ENCODE data around the gene NAPB. TPM values are rescaled to one million over a fixed set of nuclear protein-coding genes. Genes with fewer than 3 reads are reported as not detected.

NAPB gene
- total and polyA plus RNA-seq, 10 of the 15 experiments (the other 5 are each of a cell fraction or from before 2014, with no cell fraction given) = 2.1 to 15.9 (median 7.2) TPM

DNA sequence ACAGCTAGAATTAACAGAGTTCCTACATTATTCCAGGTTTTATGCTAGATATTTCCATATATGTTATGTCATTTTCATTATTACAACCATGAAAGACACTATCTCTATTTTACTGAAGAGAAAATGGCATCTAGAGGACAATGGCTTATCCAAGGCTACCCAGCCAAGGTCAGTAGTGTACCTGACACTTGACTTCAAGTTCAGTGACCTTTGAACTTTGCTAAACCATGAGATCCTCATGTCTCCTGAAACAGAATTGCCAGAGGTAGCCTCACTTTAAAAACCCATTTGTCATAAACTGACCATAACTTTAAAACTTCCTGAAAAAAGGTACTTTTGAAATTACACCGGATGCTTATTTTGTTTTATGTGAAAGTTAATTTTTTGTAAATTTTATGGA lies 14.4 kb downstream of the NAPB start:
- ATAC-seq = no peak
- H3K4me1 ChIP-seq (ENCODE audit: control insufficient read depth, insufficient read depth, low read length) = peaks cover 19% of the 10 kb centered on the region
- ChIA-PET SMC1A (ENCODE audit: uncharacterized antibody, unreplicated experiment) (interaction anchor here (1.0 to 2.1 kb wide), 6 partner anchors 9 to 32 kb away, joined by 3 to 7 read pairs (median 4); partner anchors contain the start of gene NAPB), CTCF (interaction anchor here (1.1 to 1.9 kb wide), 6 partner anchors 11 to 200 kb away, joined by 3 to 6 read pairs (median 3); no protein-coding TSS in a partner anchor), POLR2A (interaction anchor here (1.1 to 1.7 kb wide), 2 partner anchors 13 to 15 kb away, joined by 3 to 5 read pairs; partner anchors contain the start of gene NAPB), RAD21 (ENCODE audit: unreplicated experiment) (interaction anchor here (1.6 to 2.2 kb wide), 2 partner anchors 11 to 15 kb away, joined by 4 to 14 read pairs; partner anchors contain the start of gene NAPB)
- no peaks in the 10 kb centered on the region for H3K9me3 ChIP-seq (replicated peaks; ENCODE audit: control insufficient read depth, insufficient read depth, low read length)
- DNase-seq (ENCODE audit: low read depth, low spot score) = no peak
- no peak overlapping the region for H2AFZ ChIP-seq (ENCODE audit: control insufficient read depth, low read depth, low read length)
- no peak overlapping the region for H3K9ac ChIP-seq (ENCODE audit: control insufficient read depth, insufficient read depth, low read length)
- no peak overlapping the region for H3K4me3 ChIP-seq
- no TSS peak for BruUV-seq (replicated peaks)
- H3K27ac ChIP-seq (ENCODE audit: control insufficient read depth, insufficient read depth) = no peak overlapping the region
- H3K36me3 ChIP-seq (ENCODE audit: control insufficient read depth in 2 of 2, insufficient read depth in 2 of 2, low read length in 1 of 2) = peaks cover 0 to 2% of the 10 kb centered on the region in 2 experiments; a peak in 2 of 4 replicates
- intact Hi-C loops (cut with micrococcal nuclease; ENCODE audit: unreplicated experiment) (no loop called here), in situ Hi-C loops (cut with MboI) (no loop called here)
- no peak overlapping the region for H3K4me2 ChIP-seq (ENCODE audit: control insufficient read depth, insufficient read depth)
- FAIRE-seq = no peak
- no peaks in the 10 kb centered on the region for H3K27me3 ChIP-seq (replicated peaks in 1 of 2; ENCODE audit: control insufficient read depth in 2 of 2, insufficient read depth in 2 of 2, low read length in 1 of 2)
- peaks cover 55% of the 10 kb centered on the region for H3K79me2 ChIP-seq (ENCODE audit: control insufficient read depth, insufficient read depth, low read length)
- 100% methylated on average over 1 of the region's 1 CpG for WGBS (ENCODE audit: insufficient coverage, insufficient replicate concordance, low lambda C conversion rate, missing lambda C conversion rate)
- H4K20me1 ChIP-seq (ENCODE audit: control insufficient read depth, insufficient read depth) = no peaks in the 10 kb centered on the region
- TF ChIP-seq EZH2 (IDR thresholded peaks at IDR 0.05; ENCODE audit: borderline replicate concordance, control insufficient read depth, low read depth, low read length) = no peak
- no peak for TF ChIP-seq SREBF1 (IDR thresholded peaks at IDR 0.05; ENCODE audit: low read length)
- TF ChIP-seq RUNX3 (IDR thresholded peaks at IDR 0.05; ENCODE audit: low read length) = no peak
- TF ChIP-seq ZBTB11 (CRISPR knock-in tag; IDR thresholded peaks at IDR 0.05) = no peak
- TF ChIP-seq STAT3 (IDR thresholded peaks at IDR 0.05; ENCODE audit: low read depth, low read length) = no peak
- TF ChIP-seq BMI1 (IDR thresholded peaks at IDR 0.05; ENCODE audit: borderline replicate concordance) = no peak
- TF ChIP-seq, protein P1, sequence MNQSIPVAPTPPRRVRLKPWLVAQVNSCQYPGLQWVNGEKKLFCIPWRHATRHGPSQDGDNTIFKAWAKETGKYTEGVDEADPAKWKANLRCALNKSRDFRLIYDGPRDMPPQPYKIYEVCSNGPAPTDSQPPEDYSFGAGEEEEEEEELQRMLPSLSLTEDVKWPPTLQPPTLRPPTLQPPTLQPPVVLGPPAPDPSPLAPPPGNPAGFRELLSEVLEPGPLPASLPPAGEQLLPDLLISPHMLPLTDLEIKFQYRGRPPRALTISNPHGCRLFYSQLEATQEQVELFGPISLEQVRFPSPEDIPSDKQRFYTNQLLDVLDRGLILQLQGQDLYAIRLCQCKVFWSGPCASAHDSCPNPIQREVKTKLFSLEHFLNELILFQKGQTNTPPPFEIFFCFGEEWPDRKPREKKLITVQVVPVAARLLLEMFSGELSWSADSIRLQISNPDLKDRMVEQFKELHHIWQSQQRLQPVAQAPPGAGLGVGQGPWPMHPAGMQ (IDR thresholded peaks at IDR 0.05; ENCODE audit: borderline replicate concordance) = no peak
- no peak for TF ChIP-seq RELA (IDR thresholded peaks at IDR 0.05; ENCODE audit: borderline replicate concordance, partially characterized antibody)
- TF ChIP-seq, protein P2, sequence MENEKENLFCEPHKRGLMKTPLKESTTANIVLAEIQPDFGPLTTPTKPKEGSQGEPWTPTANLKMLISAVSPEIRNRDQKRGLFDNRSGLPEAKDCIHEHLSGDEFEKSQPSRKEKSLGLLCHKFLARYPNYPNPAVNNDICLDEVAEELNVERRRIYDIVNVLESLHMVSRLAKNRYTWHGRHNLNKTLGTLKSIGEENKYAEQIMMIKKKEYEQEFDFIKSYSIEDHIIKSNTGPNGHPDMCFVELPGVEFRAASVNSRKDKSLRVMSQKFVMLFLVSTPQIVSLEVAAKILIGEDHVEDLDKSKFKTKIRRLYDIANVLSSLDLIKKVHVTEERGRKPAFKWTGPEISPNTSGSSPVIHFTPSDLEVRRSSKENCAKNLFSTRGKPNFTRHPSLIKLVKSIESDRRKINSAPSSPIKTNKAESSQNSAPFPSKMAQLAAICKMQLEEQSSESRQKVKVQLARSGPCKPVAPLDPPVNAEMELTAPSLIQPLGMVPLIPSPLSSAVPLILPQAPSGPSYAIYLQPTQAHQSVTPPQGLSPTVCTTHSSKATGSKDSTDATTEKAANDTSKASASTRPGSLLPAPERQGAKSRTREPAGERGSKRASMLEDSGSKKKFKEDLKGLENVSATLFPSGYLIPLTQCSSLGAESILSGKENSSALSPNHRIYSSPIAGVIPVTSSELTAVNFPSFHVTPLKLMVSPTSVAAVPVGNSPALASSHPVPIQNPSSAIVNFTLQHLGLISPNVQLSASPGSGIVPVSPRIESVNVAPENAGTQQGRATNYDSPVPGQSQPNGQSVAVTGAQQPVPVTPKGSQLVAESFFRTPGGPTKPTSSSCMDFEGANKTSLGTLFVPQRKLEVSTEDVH (IDR thresholded peaks at IDR 0.05; ENCODE audit: low read depth, partially characterized antibody) = no peak
- TF ChIP-seq EGR1 (IDR thresholded peaks at IDR 0.05; ENCODE audit: borderline replicate concordance in 1 of 2, low read depth in 2 of 2, low read length in 2 of 2) = no peak
- no peak for TF ChIP-seq SIX5 (IDR thresholded peaks at IDR 0.05; ENCODE audit: low read depth, low read length, severe bottlenecking)

Measured in GM12878 (cell line).